Measurements from ENCODE around the gene NCEH1. TPM values are rescaled to one million over a fixed set of nuclear protein-coding genes. Genes with fewer than 3 reads are reported as not detected.

The NCEH1 gene
- total RNA-seq, 4 donors from 2014 or later = 6.4 to 85.8 (median 12.1) TPM

DNA sequence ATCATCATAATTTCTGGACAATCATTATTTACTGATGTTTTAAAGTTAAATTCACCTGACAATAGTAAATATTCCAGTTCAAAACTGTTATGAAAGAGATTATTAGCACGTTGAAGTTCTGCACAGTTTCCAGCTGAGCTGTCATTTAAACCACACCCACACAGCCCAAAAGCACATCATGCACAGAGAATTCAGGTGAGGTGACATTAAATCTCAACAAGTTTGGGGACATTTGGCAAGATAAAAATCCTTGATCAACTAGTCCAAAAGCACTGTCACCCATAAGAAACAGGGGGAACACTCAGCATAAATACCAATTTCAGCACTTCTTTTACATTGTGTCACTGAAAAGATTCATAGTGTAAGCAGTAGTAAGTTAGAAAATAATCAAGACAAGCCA lies 6.9 kb downstream of the NCEH1 start:
- TF ChIP-seq, protein P1, sequence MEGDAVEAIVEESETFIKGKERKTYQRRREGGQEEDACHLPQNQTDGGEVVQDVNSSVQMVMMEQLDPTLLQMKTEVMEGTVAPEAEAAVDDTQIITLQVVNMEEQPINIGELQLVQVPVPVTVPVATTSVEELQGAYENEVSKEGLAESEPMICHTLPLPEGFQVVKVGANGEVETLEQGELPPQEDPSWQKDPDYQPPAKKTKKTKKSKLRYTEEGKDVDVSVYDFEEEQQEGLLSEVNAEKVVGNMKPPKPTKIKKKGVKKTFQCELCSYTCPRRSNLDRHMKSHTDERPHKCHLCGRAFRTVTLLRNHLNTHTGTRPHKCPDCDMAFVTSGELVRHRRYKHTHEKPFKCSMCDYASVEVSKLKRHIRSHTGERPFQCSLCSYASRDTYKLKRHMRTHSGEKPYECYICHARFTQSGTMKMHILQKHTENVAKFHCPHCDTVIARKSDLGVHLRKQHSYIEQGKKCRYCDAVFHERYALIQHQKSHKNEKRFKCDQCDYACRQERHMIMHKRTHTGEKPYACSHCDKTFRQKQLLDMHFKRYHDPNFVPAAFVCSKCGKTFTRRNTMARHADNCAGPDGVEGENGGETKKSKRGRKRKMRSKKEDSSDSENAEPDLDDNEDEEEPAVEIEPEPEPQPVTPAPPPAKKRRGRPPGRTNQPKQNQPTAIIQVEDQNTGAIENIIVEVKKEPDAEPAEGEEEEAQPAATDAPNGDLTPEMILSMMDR (IDR thresholded peaks at IDR 0.05; ENCODE audit: low read depth) = no peak

DNA sequence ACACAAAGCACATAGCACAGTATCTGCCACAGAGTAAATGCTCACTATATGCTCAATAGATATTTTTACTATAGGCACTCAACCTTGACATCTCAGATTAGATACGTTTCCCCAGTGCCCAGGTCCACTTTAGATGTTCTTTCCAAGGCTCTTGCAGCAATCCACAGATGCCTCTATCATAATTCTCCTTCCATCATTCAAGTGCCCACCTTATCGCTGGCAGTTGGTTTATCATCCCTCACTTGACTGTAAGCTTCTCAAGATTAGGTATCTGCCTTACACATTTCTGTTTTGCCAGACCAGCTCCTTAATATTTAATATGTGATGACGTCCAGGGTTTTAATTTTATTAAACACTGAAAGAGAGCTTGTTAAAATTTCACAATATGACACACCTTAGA lies 8.6 kb downstream of the NCEH1 start:
- TF ChIP-seq, protein P1 (IDR thresholded peaks at IDR 0.05; ENCODE audit: low read depth) = no peak

DNA sequence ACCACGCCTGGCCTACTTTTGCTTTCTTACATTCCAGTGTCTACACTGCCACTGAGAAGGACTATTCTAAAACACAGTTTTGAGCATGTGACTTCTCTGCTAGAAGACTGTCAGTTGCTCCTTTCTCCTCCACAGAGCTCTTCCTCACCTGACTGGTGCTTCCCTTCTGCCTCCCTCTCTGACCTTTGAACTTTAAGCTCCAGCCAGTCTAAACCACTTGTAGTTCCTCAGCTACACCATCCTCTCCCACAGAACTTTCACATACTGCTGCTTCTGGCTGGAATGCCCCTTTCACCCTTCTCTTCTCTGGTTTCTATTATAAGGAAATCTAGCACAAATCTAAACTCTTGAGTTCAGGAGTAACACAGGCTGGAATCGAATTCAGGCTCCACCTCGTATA lies 9.1 kb downstream of the NCEH1 start:
- TF ChIP-seq, protein P1 (IDR thresholded peaks at IDR 0.05; ENCODE audit: low read depth) = no peak

DNA sequence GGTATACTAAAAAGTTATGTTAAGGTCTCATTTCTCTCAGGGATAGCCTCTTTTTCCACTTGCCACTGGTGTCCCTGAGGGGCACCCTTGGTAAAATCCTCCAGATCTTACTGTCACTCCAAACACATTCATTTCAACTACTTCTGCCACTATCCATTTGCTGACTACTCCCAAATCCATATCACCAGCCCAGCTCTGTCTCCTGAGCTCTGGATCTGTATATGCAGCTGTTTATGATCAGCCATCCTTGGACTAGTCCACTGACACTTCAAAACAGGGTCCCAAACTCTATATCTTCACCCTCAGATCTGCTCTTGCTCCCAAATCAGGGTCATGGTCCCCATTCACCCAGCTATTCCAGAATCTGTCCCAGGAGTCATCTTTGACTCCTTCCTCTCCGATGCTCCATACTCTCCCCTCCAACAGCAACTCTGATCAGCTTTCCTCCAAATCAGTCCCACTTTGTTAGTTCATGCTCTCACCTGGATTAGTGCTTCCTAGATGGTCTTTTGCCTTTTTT lies 9.9 kb downstream of the NCEH1 start:
- TF ChIP-seq, protein P1 (IDR thresholded peaks at IDR 0.05; ENCODE audit: low read depth) = no peak

DNA sequence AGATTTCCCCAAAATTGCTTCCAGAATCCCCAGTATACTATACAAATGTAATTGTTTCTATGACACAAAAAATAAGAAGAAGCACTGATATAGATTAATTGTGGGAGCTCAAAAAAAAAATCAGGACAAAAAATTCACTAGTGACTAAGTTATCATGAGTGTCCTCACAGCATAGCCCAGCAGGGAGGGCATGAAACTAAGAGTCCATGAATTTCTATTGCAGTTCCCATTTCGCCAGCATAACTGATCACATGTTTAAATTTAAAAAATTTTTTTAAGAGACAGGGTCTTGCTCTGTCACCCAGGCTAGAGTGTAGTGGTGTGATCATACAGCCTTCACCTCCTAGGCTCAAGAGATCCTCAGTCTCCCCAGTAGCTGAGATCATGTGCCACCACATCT lies 10.6 kb downstream of the NCEH1 start:
- TF ChIP-seq, protein P1 (IDR thresholded peaks at IDR 0.05; ENCODE audit: low read depth) = no peak

DNA sequence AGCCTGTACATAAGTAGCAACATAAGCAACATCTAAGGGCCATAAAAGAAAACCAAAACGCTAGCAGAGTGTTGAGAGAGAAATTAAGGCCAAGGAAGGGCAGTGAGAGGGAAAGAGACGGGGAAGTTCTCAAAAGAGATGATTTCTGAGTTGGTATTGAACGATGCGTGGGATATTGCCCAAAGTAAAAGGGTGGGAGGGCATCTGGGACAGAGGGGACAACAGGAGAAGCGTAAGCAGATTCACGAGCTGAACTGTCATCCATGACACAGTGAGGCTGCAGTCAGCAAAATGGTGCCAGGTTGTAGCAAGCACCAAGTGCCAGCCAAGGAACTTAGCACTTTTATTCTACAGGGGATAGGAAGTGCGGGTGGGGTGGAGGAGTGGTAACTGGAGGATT lies 11.8 kb downstream of the NCEH1 start:
- TF ChIP-seq, protein P1 (IDR thresholded peaks at IDR 0.05; ENCODE audit: low read depth) = no peak

DNA sequence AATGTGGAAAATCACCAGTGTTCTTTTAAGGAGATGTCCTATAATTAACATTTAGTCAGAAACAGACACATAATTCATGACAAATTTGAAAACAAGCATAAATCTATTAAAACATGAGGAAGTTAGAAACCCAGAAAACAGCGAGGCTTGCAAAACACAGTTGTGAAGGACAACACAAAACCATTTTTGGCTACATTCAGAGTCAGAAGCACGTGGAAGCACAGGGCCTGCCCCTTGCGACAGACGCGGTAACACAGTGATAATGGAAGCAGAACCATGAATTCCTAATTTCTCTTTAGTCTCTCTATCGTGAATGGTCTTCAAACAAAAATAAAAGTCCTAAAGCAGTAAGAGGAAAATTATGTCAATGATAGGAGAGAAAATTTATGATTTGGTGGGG lies 12.2 kb downstream of the NCEH1 start:
- TF ChIP-seq, protein P1 (IDR thresholded peaks at IDR 0.05; ENCODE audit: low read depth) = no peak

All from subcutaneous adipose tissue (tissue), 4 donors.